ENCODE data around the gene S100A2.
A peak's percentile ranks its signal among the peaks of the same experiment; 100 is the strongest.

The S100A2 gene

DNA sequence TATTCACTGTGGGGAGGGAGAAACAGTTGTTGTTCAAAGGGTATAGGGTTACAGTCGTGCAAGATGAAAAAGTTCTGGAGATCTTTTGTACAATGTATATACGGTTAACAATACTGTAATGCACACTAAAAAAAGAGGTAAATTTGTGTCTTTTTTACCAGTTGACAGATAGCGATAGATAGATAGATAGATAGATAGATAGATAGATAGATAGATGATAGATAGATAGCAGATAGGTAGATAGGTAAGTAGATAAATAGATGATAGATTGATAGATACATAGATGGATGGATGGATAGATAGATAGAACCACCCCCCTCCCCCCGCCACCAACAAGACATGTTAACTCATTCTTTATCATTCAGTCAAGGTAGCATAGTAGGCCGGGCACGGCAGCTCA, 37.1 kb upstream of the S100A2 start:
- Histone ChIP-seq H3K4me1 (ENCODE audit: insufficient read depth, low read length, poor library complexity, severe bottlenecking) (peaks cover 10% of the 10 kb centered on the region), H3K9ac (ENCODE audit: low read depth, low read length, poor library complexity, severe bottlenecking) (no peak overlapping the region), H3K9me2 (replicated peaks; ENCODE audit: low read depth, low read length) (no peaks in the 10 kb centered on the region), H3K4me2 (ENCODE audit: low read depth, low read length, poor library complexity, severe bottlenecking) (no peak overlapping the region), H3K9me3 (ENCODE audit: insufficient read depth, low read depth, low read length) (no peaks in the 10 kb centered on the region), H2AFZ (ENCODE audit: low read length) (no peak overlapping the region), H3K27me3 (ENCODE audit: insufficient read depth, low read length, poor library complexity, severe bottlenecking) (no peaks in the 10 kb centered on the region), H3K36me3 (ENCODE audit: insufficient read depth, low read length) (no peaks in the 10 kb centered on the region), H4K20me1 (ENCODE audit: insufficient read depth, low read length, poor library complexity, severe bottlenecking) (no peaks in the 10 kb centered on the region), H3K79me2 (ENCODE audit: insufficient read depth, low read length) (no peaks in the 10 kb centered on the region), H3K4me3 (ENCODE audit: low read length, poor library complexity, severe bottlenecking) (no peak overlapping the region), H3F3A (ENCODE audit: low read depth) (no peaks in the 10 kb centered on the region)
- no peak for TF ChIP-seq EZH2phosphoT487 (IDR thresholded peaks at IDR 0.05; ENCODE audit: borderline replicate concordance)
- TF ChIP-seq, protein P1, sequence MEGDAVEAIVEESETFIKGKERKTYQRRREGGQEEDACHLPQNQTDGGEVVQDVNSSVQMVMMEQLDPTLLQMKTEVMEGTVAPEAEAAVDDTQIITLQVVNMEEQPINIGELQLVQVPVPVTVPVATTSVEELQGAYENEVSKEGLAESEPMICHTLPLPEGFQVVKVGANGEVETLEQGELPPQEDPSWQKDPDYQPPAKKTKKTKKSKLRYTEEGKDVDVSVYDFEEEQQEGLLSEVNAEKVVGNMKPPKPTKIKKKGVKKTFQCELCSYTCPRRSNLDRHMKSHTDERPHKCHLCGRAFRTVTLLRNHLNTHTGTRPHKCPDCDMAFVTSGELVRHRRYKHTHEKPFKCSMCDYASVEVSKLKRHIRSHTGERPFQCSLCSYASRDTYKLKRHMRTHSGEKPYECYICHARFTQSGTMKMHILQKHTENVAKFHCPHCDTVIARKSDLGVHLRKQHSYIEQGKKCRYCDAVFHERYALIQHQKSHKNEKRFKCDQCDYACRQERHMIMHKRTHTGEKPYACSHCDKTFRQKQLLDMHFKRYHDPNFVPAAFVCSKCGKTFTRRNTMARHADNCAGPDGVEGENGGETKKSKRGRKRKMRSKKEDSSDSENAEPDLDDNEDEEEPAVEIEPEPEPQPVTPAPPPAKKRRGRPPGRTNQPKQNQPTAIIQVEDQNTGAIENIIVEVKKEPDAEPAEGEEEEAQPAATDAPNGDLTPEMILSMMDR (conservative IDR thresholded peaks at IDR 0.05; ENCODE audit: low read length): no peak

DNA sequence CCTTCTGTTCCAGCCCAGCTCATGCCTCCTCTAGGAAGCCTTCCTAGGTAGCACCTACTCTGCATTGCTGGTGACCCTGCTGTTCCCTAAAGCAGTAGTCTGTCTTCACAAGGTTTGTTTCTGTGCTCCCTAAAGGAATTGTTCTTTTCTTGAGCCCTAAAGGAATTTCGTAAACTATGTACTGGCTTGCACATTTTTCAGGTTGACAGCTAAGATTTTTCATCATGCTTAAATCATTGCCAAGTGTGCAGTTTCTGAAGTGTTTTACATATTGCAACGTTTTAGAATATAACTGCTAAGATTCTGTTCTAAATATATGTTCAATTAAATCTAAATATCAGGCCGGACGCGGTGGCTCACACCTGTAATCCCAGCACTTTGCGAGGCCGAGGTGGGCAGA, 34.2 kb upstream of the S100A2 start:
- Histone ChIP-seq H3K9ac (ENCODE audit: low read depth, low read length, poor library complexity, severe bottlenecking) (no peak overlapping the region), H2AFZ (ENCODE audit: low read length) (no peak overlapping the region), H3F3A (ENCODE audit: low read depth) (no peaks in the 10 kb centered on the region), H3K36me3 (ENCODE audit: insufficient read depth, low read length) (no peaks in the 10 kb centered on the region), H4K20me1 (ENCODE audit: insufficient read depth, low read length, poor library complexity, severe bottlenecking) (no peaks in the 10 kb centered on the region), H3K9me3 (ENCODE audit: insufficient read depth, low read depth, low read length) (no peaks in the 10 kb centered on the region), H3K9me2 (replicated peaks; ENCODE audit: low read depth, low read length) (no peaks in the 10 kb centered on the region), H3K79me2 (ENCODE audit: insufficient read depth, low read length) (no peaks in the 10 kb centered on the region), H3K4me1 (ENCODE audit: insufficient read depth, low read length, poor library complexity, severe bottlenecking) (peaks cover 10% of the 10 kb centered on the region), H3K4me3 (ENCODE audit: low read length, poor library complexity, severe bottlenecking) (no peak overlapping the region), H3K4me2 (ENCODE audit: low read depth, low read length, poor library complexity, severe bottlenecking) (no peak overlapping the region), H3K27me3 (ENCODE audit: insufficient read depth, low read length, poor library complexity, severe bottlenecking) (no peaks in the 10 kb centered on the region)
- TF ChIP-seq, protein P1 (conservative IDR thresholded peaks at IDR 0.05; ENCODE audit: low read length): no peak
- TF ChIP-seq EZH2phosphoT487 (IDR thresholded peaks at IDR 0.05; ENCODE audit: borderline replicate concordance): no peak

DNA sequence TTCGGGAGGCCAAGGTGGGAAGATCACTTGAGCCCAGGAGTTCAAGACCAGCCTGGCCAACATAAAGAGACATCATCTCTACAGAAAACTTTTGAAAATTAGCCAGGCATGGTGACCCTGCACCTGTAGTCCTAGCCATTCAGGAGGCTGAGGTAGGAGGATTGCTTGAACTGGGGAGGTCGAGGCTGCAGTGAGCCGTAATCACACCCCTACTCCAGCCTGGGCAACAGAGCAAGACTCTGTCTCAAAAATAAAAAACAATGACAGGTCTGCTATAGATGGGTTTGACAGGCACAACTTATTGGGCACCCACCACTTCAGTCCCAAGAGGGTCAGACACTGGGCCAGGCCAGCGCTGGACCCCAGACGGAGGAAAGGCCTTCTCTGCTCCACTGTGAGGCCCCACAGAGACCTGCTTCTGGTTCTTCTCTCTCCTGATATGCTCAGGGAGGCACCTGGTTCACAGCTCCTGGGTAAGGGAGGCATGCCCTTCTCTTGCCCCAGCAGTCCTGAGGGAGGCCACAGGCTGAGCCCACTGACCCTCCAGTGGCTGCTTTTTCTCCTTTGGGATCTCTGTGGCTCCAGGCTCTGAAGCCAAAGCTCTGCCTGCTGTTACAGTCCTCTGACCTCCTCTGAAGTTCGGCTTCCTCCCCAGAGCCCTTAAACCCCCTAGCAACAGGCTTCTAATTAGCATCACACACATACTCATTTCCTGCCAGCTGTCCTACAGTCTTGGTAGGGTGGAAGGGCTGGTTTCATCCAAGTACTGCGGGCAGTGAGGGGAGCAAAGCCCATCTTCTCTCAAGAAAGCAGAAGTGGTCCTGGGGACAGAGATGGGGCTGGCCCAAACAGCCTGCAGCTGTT, 32.9 kb upstream of the S100A2 start:
- Histone ChIP-seq H3K4me3 (ENCODE audit: low read length, poor library complexity, severe bottlenecking) (peak overlapping the region; percentile 50), H3K79me2 (ENCODE audit: insufficient read depth, low read length) (no peaks in the 10 kb centered on the region), H4K20me1 (ENCODE audit: insufficient read depth, low read length, poor library complexity, severe bottlenecking) (no peaks in the 10 kb centered on the region), H3K4me1 (ENCODE audit: insufficient read depth, low read length, poor library complexity, severe bottlenecking) (peaks cover 10% of the 10 kb centered on the region), H3K36me3 (ENCODE audit: insufficient read depth, low read length) (no peaks in the 10 kb centered on the region), H2AFZ (ENCODE audit: low read length) (peak overlapping the region; percentile 81), H3K4me2 (ENCODE audit: low read depth, low read length, poor library complexity, severe bottlenecking) (peak overlapping the region; percentile 72), H3K9me2 (replicated peaks; ENCODE audit: low read depth, low read length) (no peaks in the 10 kb centered on the region), H3K9ac (ENCODE audit: low read depth, low read length, poor library complexity, severe bottlenecking) (peak overlapping the region; percentile 72), H3K9me3 (ENCODE audit: insufficient read depth, low read depth, low read length) (no peaks in the 10 kb centered on the region), H3F3A (ENCODE audit: low read depth) (no peaks in the 10 kb centered on the region), H3K27me3 (ENCODE audit: insufficient read depth, low read length, poor library complexity, severe bottlenecking) (no peaks in the 10 kb centered on the region)
- no peak for TF ChIP-seq EZH2phosphoT487 (IDR thresholded peaks at IDR 0.05; ENCODE audit: borderline replicate concordance)
- TF ChIP-seq, protein P1 (conservative IDR thresholded peaks at IDR 0.05; ENCODE audit: low read length): no peak
